ENCODE measurements around the gene PHLDB1.

DNA sequence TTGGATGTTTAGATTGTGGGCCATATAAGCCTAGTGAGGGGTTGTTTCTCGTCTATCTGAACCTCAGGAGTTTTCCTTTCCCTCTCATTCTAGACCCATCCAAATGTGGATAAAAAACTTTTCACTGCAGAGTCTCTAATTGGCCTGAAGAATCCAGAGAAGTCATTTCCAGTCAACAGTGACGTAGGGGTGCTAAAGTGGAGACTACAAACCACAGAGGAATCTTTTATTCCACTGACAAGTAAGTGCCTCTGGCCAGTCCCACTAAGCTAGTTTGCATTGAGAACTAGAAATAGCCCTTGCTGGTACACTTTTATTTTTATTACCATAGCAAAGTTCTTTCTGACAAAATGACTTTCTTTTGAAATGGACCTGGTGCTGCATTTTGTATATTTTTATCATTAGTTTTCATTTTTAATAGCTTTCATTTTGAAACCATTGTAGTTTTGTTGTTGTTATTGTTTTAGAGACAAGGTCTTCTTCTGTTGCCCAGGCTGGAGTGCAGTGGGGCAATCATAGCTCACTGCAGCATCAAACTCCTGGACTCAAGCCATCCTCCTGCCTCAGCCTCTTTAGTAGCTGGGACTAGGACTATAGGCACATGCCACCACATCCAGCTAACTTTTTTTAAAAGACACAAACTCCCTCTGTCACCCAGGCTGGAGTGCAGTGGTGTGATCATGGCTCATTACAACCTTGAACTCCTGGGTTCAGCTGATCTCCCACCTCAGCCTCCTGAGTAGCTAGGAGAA lies 14.6 kb upstream of the PHLDB1 start:
- TF ChIP-seq, protein P1, sequence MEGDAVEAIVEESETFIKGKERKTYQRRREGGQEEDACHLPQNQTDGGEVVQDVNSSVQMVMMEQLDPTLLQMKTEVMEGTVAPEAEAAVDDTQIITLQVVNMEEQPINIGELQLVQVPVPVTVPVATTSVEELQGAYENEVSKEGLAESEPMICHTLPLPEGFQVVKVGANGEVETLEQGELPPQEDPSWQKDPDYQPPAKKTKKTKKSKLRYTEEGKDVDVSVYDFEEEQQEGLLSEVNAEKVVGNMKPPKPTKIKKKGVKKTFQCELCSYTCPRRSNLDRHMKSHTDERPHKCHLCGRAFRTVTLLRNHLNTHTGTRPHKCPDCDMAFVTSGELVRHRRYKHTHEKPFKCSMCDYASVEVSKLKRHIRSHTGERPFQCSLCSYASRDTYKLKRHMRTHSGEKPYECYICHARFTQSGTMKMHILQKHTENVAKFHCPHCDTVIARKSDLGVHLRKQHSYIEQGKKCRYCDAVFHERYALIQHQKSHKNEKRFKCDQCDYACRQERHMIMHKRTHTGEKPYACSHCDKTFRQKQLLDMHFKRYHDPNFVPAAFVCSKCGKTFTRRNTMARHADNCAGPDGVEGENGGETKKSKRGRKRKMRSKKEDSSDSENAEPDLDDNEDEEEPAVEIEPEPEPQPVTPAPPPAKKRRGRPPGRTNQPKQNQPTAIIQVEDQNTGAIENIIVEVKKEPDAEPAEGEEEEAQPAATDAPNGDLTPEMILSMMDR (IDR thresholded peaks at IDR 0.05; ENCODE audit: insufficient read depth, low read length), result no peak
- TF ChIP-seq POLR2AphosphoS5 (IDR thresholded peaks at IDR 0.05; ENCODE audit: low read depth), result no peak

Data from HL-60 (cell line).